SH-SY5Y (cell line): ENCODE measurements around the gene TAPT1.

Experiments
- GATA2 ChIP-seq: IDR thresholded peaks from 2 replicates; pipeline ENCODE4 v1.6.1; 2011; ENCODE audit warnings: mild to moderate bottlenecking, low read depth, low read length
- GATA3 ChIP-seq: IDR thresholded peaks from 2 replicates; pipeline ENCODE4 v1.6.1; 2011; ENCODE audit warnings: low read depth, mild to moderate bottlenecking, low read length, moderate library complexity

GRCh38 chr4:16120720-16121119 lies 105.6 kb downstream of the TAPT1 start:
- TF ChIP-seq GATA2 = no peak
- no peak for TF ChIP-seq GATA3
